Right lobe of liver (tissue), 4 donors: Measurements from ENCODE around the gene A4GALT.

Experiments
- POLR2A ChIP-seq: fragments of 450-650 bp; IDR thresholded peaks from one replicate; pipeline ENCODE4 v1.6.1; 2017; ENCODE audit warnings: antibody characterized with exemption, mild to moderate bottlenecking
- TF ChIP-seq, protein P1 (sequence below), 4 donors: fragments of 200-600 bp in 3 of 4; fragments of 450-650 bp in 1 of 4; IDR thresholded peaks; one replicate each; pipeline versions ENCODE4 v1.5.1 to v1.8.0; 2016 to 2022; ENCODE audit warnings: antibody characterized with exemption in 4 of 4, mild to moderate bottlenecking in 2 of 4
- donor health status: DM: no; HTN: no; CAD: no.
- donor health status: DM: no; HTN: no; CAD: no.
- donor health status: DM: no; HTN: yes; CAD: no.

GRCh38 chr22:42683578-42684283 is 36.9 kb downstream of the A4GALT start:
- TF ChIP-seq POLR2A = no peak
- TF ChIP-seq, protein P1, sequence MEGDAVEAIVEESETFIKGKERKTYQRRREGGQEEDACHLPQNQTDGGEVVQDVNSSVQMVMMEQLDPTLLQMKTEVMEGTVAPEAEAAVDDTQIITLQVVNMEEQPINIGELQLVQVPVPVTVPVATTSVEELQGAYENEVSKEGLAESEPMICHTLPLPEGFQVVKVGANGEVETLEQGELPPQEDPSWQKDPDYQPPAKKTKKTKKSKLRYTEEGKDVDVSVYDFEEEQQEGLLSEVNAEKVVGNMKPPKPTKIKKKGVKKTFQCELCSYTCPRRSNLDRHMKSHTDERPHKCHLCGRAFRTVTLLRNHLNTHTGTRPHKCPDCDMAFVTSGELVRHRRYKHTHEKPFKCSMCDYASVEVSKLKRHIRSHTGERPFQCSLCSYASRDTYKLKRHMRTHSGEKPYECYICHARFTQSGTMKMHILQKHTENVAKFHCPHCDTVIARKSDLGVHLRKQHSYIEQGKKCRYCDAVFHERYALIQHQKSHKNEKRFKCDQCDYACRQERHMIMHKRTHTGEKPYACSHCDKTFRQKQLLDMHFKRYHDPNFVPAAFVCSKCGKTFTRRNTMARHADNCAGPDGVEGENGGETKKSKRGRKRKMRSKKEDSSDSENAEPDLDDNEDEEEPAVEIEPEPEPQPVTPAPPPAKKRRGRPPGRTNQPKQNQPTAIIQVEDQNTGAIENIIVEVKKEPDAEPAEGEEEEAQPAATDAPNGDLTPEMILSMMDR (IDR thresholded peaks at IDR 0.05) = no peak
